GM23248 (cell line): Measurements from ENCODE around the gene SOX5. TPM values are rescaled to one million over a fixed set of nuclear protein-coding genes. Genes with fewer than 3 reads are reported as not detected.
"Not testable (repeated sequence)": the region's sequence is repeated elsewhere in the genome, so short reads cannot be mapped to it uniquely, and the experiment has no call there.

Source experiments
- DNase-seq: peaks from one replicate; pipeline ENCODE4 v3.0.0-alpha.2; 2015
- H2AFZ ChIP-seq: fragments of 200-600 bp; sonication (generic); 2 replicates; pipeline ENCODE4 v1.6.1; 2016; ENCODE audit warnings: antibody characterized with exemption
- H3F3A ChIP-seq: fragments of 200-600 bp; sonication (generic); 2 replicates; pipeline ENCODE4 v1.6.1; 2016; ENCODE audit warnings: mild to moderate bottlenecking, antibody characterized with exemption, mixed run types; ENCODE audit not compliant: insufficient read depth
- H3K27ac ChIP-seq: fragments of 200-600 bp; sonication (generic); 2 replicates; pipeline ENCODE4 v1.5.1; 2016; ENCODE audit warnings: mild to moderate bottlenecking
- H3K27me3 ChIP-seq: fragments of 200-600 bp; sonication (generic); replicated peaks from 2 replicates; pipeline ENCODE4 v1.6.1; 2016; ENCODE audit warnings: mild to moderate bottlenecking; ENCODE audit not compliant: insufficient read depth
- H3K36me3 ChIP-seq: fragments of 200-600 bp; sonication (generic); 2 replicates; pipeline ENCODE4 v1.6.1; 2016; ENCODE audit warnings: low read depth, mild to moderate bottlenecking
- H3K4me1 ChIP-seq: fragments of 200-600 bp; sonication (generic); 2 replicates; pipeline ENCODE4 v1.6.1; 2016; ENCODE audit warnings: mild to moderate bottlenecking; ENCODE audit not compliant: insufficient read depth
- H3K4me2 ChIP-seq: fragments of 200-600 bp; sonication (generic); one replicate; pipeline ENCODE4 v1.6.1; 2016; ENCODE audit warnings: mild to moderate bottlenecking; ENCODE audit not compliant: unreplicated experiment
- H3K4me3 ChIP-seq: fragments of 200-600 bp; sonication (generic); 2 replicates; pipeline ENCODE4 v1.5.1; 2016; ENCODE audit warnings: mild to moderate bottlenecking
- H3K79me2 ChIP-seq: fragments of 200-600 bp; sonication (generic); 2 replicates; pipeline ENCODE4 v1.6.1; 2016; ENCODE audit warnings: mild to moderate bottlenecking; ENCODE audit not compliant: insufficient read depth
- H3K9ac ChIP-seq: fragments of 200-600 bp; sonication (generic); 2 replicates; pipeline ENCODE4 v1.6.1; 2016; ENCODE audit warnings: mild to moderate bottlenecking
- H3K9me2 ChIP-seq: fragments of 200-600 bp; sonication (generic); 2 replicates; pipeline ENCODE4 v1.6.1; 2016; ENCODE audit warnings: mixed run types, mild to moderate bottlenecking, moderate library complexity; ENCODE audit not compliant: insufficient read depth
- H3K9me3 ChIP-seq: fragments of 200-600 bp; sonication (generic); one replicate; pipeline ENCODE4 v1.6.1; 2017; ENCODE audit warnings: low read depth
- H4K20me1 ChIP-seq: fragments of 200-600 bp; sonication (generic); 2 replicates; pipeline ENCODE4 v1.6.0; 2016; ENCODE audit not compliant: insufficient read depth
- EZH2 ChIP-seq: fragments of 200-600 bp; sonication (generic); IDR thresholded peaks from 2 replicates; pipeline ENCODE4 v1.6.1; 2018; ENCODE audit warnings: antibody characterized with exemption, mild to moderate bottlenecking; ENCODE audit not compliant: insufficient read depth, poor library complexity, severe bottlenecking
- EZH2phosphoT487 ChIP-seq: fragments of 200-600 bp; sonication (generic); IDR thresholded peaks from 2 replicates; pipeline ENCODE4 v1.6.1; 2018; ENCODE audit warnings: antibody characterized with exemption, moderate library complexity, mild to moderate bottlenecking, low read depth; ENCODE audit not compliant: insufficient read depth
- WGBS, 2 experiments: methylation state at CpG; one replicate each; pipeline ENCODE4 v1.1.6; 2015 to 2017; ENCODE audit warnings: low lambda C conversion rate in 2 of 2, low coverage in 1 of 2; ENCODE audit errors: missing lambda C conversion rate in 2 of 2; 5-methylcytosine and 5-hydroxymethylcytosine counted together
- in situ Hi-C: fragments of 300-500 bp; cut with MboI; formaldehyde crosslinking; loops from 2 replicates; pipeline ENCODE4 v1.15.0; 2020
- polyA plus RNA-seq: library from polyadenylated mRNA; unstranded; fragments of >200 nt; fragmentation: Nextera tagmentation; extraction: Ambion mirVana; gene quantifications from 2 replicates; pipeline ENCODE4 v1.2.1, GENCODE V29; 2016
- total RNA-seq: library from RNA; depleted of rRNA; stranded (reverse); fragments of >200 nt; shearing (Covaris generic); gene quantifications from 2 replicates; pipeline ENCODE4 v1.2.3, GENCODE V29; 2014

Gene SOX5
- total and polyA plus RNA-seq, 2 experiments from 2014 or later = not detected

DNA sequence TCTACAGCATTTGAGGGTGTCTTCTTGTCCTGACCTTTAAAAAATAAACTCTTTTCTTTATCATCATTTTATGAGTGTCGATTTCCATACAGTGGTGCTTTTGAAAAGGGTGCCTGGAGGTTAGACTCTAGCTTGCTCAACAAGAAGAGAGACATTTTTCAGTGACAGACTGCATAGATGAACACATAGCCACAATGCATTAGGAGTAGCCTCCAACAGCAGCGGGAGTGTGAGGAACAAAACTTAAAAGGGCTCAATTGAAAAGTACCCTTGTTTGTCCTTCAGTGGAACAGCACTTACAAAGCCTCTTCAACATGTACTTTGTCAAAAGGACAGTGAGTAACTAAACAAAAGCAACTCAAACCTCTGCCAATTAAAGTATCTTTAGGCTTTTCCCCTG is 119.3 kb downstream of the SOX5 start:
- Histone ChIP-seq H3K9me3 (no peaks in the 10 kb centered on the region), H3K4me2 (no peak overlapping the region), H3K27me3 (no peaks in the 10 kb centered on the region), H3K36me3 (no peaks in the 10 kb centered on the region), H2AFZ (no peak overlapping the region), H3K9me2 (no peaks in the 10 kb centered on the region), H3K4me1 (no peaks in the 10 kb centered on the region), H3K27ac (no peak overlapping the region), H4K20me1 (no peaks in the 10 kb centered on the region), H3F3A (no peaks in the 10 kb centered on the region), H3K4me3 (no peak overlapping the region), H3K79me2 (no peaks in the 10 kb centered on the region), H3K9ac (no peak overlapping the region)
- no peak for DNase-seq
- WGBS, 2 experiments = 19 to 24% methylated on average over 2 of the region's 2 CpGs
- TF ChIP-seq EZH2phosphoT487 (no peak), EZH2 (no peak)
- in situ Hi-C loops = no loop called here

DNA sequence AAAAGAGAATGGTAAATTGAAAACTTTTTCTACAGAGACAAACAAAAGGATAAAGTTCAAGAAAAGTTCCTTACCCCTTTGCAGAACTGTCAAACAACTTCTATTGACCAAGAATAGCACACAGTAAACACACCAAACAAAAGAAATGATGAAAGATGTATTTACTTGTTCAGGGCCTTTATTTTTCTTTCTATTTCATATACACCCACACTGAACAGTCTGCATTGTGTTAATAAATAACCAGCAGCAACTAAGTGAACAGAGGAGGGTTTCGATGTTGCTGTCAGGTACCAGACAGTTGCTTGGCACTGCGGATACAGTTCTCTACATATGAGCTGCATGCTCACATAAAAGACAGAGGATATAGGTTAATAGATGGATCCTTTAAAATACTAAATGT is 122.1 kb downstream of the SOX5 start:
- Histone ChIP-seq H3K4me1 (no peaks in the 10 kb centered on the region), H3K27ac (no peak overlapping the region), H3K36me3 (no peaks in the 10 kb centered on the region), H3K9ac (no peak overlapping the region), H3K27me3 (no peaks in the 10 kb centered on the region), H3K4me2 (no peak overlapping the region), H3F3A (no peaks in the 10 kb centered on the region), H2AFZ (no peak overlapping the region), H3K9me2 (no peaks in the 10 kb centered on the region), H4K20me1 (no peaks in the 10 kb centered on the region), H3K4me3 (no peak overlapping the region), H3K79me2 (no peaks in the 10 kb centered on the region), H3K9me3 (no peaks in the 10 kb centered on the region)
- in situ Hi-C loops = no loop called here
- TF ChIP-seq EZH2 (no peak), EZH2phosphoT487 (no peak)
- WGBS, 2 experiments = 41 to 43% methylated on average over 2 of the region's 2 CpGs
- DNase-seq = no peak

DNA sequence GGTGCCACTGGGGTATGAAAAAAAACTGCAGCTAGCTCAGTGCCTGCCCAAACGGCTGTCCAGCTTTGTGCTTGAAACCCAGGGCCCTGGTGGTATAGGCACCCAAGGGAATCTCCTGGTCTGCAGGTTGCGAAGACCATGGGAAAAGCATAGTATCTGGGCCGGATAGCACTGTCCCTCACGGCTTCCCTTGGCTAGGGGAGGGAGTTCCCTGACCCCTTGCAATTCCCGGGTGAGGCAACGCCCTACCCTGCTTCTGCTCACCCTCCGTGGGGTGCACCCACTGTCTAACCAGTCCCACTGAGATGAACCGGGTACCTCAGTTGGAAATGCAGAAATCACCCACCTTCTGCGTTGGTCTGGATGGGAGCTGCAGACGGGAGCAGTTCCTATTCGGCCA is 124.3 kb downstream of the SOX5 start:
- WGBS, 2 experiments = 42 to 45% methylated on average over 11 of the region's 11 CpGs
- not testable (repeated sequence) for H3F3A ChIP-seq

DNA sequence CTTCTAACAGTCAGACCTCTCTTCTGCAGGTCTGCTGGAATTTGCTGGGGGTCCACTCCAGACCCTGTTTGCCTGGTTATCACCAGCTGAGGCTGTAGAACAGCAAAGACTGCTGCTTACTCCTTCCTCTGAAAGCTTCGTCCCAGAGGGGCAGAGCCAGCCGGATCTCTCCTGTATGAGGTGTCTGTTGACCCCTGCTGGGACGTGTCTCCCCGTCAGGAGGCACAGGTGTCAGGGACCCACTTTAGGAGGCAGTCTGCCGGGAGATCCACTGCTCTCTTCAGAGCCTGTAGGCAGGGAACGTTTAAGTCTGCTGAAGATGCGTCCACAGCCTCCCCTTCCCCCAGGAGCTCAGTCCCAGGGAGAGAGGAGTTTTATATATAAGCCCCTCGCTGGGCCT is 125.1 kb downstream of the SOX5 start:
- no peak overlapping the region for H3K4me3 ChIP-seq
- no peak for DNase-seq
- WGBS, 2 experiments = 34 to 42% methylated on average over 8 of the region's 8 CpGs
- H3K27ac ChIP-seq = no peak overlapping the region
- H4K20me1 ChIP-seq = no peaks in the 10 kb centered on the region
- no peaks in the 10 kb centered on the region for H3K36me3 ChIP-seq
- no peaks in the 10 kb centered on the region for H3F3A ChIP-seq
- TF ChIP-seq EZH2 = no peak
- no peak for TF ChIP-seq EZH2phosphoT487
- no peaks in the 10 kb centered on the region for H3K79me2 ChIP-seq
- in situ Hi-C loops = no loop called here
- no peaks in the 10 kb centered on the region for H3K9me2 ChIP-seq
- no peaks in the 10 kb centered on the region for H3K9me3 ChIP-seq
- H3K27me3 ChIP-seq = no peaks in the 10 kb centered on the region
- no peaks in the 10 kb centered on the region for H3K4me1 ChIP-seq
- H3K4me2 ChIP-seq = no peak overlapping the region
- H2AFZ ChIP-seq = no peak overlapping the region
- H3K9ac ChIP-seq = no peak overlapping the region

More for the DNA sequence above, 124.3 kb downstream of the SOX5 start:
- H3K4me2 ChIP-seq, H3K9ac ChIP-seq, H3K27ac ChIP-seq, DNase-seq, H4K20me1 ChIP-seq, H3K9me3 ChIP-seq, H3K4me1 ChIP-seq, in situ Hi-C loops, H3K79me2 ChIP-seq, H3K27me3 ChIP-seq, H3K9me2 ChIP-seq, H3K36me3 ChIP-seq, H3K4me3 ChIP-seq, H2AFZ ChIP-seq: not testable (repeated sequence)

DNA sequence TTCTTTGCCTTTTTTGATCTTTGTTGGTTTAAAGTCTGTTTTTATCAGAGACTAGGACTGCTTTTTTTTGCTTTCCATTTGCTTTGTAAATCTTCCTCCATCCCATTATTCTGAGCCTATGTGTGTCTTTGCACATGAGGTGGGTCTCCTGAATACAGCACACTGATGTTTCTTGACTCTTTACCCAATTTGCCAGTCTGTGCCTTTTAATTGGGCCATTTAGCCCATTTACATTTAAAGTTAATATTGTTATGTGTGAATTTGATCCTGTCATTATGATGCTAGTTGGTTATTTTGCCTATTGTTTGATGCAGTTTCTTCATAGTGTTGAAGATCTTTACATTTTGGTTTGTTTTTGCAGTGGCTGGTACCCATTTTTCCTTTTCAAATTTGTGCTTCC is 126.6 kb downstream of the SOX5 start:
- H3K27me3 ChIP-seq, DNase-seq, H4K20me1 ChIP-seq, H3K4me3 ChIP-seq, H3K9ac ChIP-seq, in situ Hi-C loops, H3K79me2 ChIP-seq, H3K4me1 ChIP-seq, H2AFZ ChIP-seq, H3F3A ChIP-seq, H3K36me3 ChIP-seq, H3K27ac ChIP-seq, H3K9me2 ChIP-seq, H3K4me2 ChIP-seq, H3K9me3 ChIP-seq: not testable (repeated sequence)
